DOHH2 (cell line): ENCODE results near the gene ZNF592.
"Not testable (repeated sequence)": the region's sequence is repeated elsewhere in the genome, so short reads cannot be mapped to it uniquely, and the experiment has no call there.

Source experiments
- H3F3A ChIP-seq: fragments of 200-600 bp; sonication (generic), shearing (Covaris generic); 2 replicates; pipeline ENCODE4 v1.6.0; 2016; ENCODE audit warnings: antibody characterized with exemption, mild to moderate bottlenecking; ENCODE audit not compliant: control insufficient read depth, insufficient read depth
- H3K27ac ChIP-seq: fragments of 200-600 bp; sonication (generic); 2 replicates; pipeline ENCODE4 v1.5.1; 2014; ENCODE audit warnings: low read depth, mild to moderate bottlenecking, low read length, moderate library complexity
- H3K27me3 ChIP-seq: fragments of 200-600 bp; sonication (generic); 2 replicates; pipeline ENCODE4 v1.6.1; 2014; ENCODE audit warnings: mild to moderate bottlenecking, low read length, mixed read lengths; ENCODE audit not compliant: control insufficient read depth
- H3K36me3 ChIP-seq: fragments of 200-600 bp; sonication (generic); 2 replicates; pipeline ENCODE4 v1.6.1; 2014; ENCODE audit warnings: mild to moderate bottlenecking, low read length, moderate library complexity, mixed read lengths; ENCODE audit not compliant: control insufficient read depth
- H3K4me1 ChIP-seq: fragments of 200-600 bp; sonication (generic); 2 replicates; pipeline ENCODE4 v1.6.1; 2014; ENCODE audit warnings: mild to moderate bottlenecking, low read length, mixed read lengths; ENCODE audit not compliant: control insufficient read depth
- H3K4me2 ChIP-seq: fragments of 200-600 bp; sonication (generic); 2 replicates; pipeline ENCODE4 v1.6.0; 2014; ENCODE audit warnings: mild to moderate bottlenecking, low read length, moderate library complexity
- H3K4me3 ChIP-seq: fragments of 200-600 bp; sonication (generic); 2 replicates; pipeline ENCODE4 v1.5.1; 2014; ENCODE audit warnings: mild to moderate bottlenecking, low read length, mixed read lengths
- H3K79me2 ChIP-seq: fragments of 200-600 bp; sonication (generic); 2 replicates; pipeline ENCODE4 v1.6.1; 2014; ENCODE audit warnings: mild to moderate bottlenecking, low read length, mixed read lengths; ENCODE audit not compliant: control insufficient read depth
- H3K9me2 ChIP-seq: fragments of 200-600 bp; sonication (generic); replicated peaks from 2 replicates; pipeline ENCODE4 v1.6.1; 2014; ENCODE audit warnings: mild to moderate bottlenecking, low read length, mixed read lengths; ENCODE audit not compliant: control insufficient read depth
- H3K9me3 ChIP-seq: fragments of 200-600 bp; sonication (generic); 2 replicates; pipeline ENCODE4 v1.6.1; 2014; ENCODE audit warnings: antibody characterized with exemption, low read length, mixed read lengths; ENCODE audit not compliant: control insufficient read depth, insufficient read depth
- H4K20me1 ChIP-seq: fragments of 200-600 bp; sonication (generic); 2 replicates; pipeline ENCODE4 v1.6.0; 2014; ENCODE audit warnings: low read depth, mild to moderate bottlenecking, antibody characterized with exemption, low read length, moderate library complexity; ENCODE audit not compliant: control insufficient read depth, insufficient read depth
- EZH2phosphoT487 ChIP-seq: fragments of 200-600 bp; sonication (generic); IDR thresholded peaks from 2 replicates; pipeline ENCODE4 v1.6.1; 2017; ENCODE audit warnings: borderline replicate concordance, mild to moderate bottlenecking, antibody characterized with exemption, low read length, moderate library complexity, mixed read lengths
- TF ChIP-seq, protein P1 (sequence below): fragments of 200-600 bp; sonication (generic); IDR thresholded peaks from one replicate; pipeline ENCODE4 v1.5.1; 2014; ENCODE audit warnings: antibody characterized with exemption, mild to moderate bottlenecking, low read depth, low read length; ENCODE audit not compliant: poor library complexity, severe bottlenecking

Gene ZNF592

DNA sequence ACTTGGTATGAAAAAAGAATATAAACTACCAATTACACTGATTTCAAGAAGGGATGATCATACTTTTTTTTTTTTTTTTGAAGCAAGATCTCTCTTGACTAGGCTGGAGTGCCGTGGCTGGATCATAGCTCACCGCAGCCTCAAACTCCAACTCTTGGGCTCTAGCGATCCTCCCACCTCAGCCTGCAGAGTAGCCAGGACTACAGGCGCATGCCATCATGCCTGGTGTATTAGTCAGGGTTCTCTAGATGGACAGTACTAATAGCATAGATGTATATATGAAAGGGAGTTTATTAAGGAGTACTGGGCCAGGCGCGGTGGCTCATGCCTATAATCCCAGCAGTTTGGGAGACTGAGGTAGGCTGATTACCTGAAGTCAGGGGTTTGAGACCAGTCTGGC is 21.0 kb upstream of the ZNF592 start:
- Histone ChIP-seq H3K4me1 (peaks cover 11% of the 10 kb centered on the region), H3K27ac (no peak overlapping the region), H3K4me3 (no peak overlapping the region), H3K9me2 (no peaks in the 10 kb centered on the region), H3K79me2 (no peaks in the 10 kb centered on the region), H3F3A (peaks cover 2% of the 10 kb centered on the region; the same call in 1 of the 2 replicates), H3K27me3 (no peaks in the 10 kb centered on the region), H3K36me3 (no peaks in the 10 kb centered on the region), H3K9me3 (no peaks in the 10 kb centered on the region), H4K20me1 (no peaks in the 10 kb centered on the region), H3K4me2 (no peak overlapping the region)
- TF ChIP-seq, protein P1, sequence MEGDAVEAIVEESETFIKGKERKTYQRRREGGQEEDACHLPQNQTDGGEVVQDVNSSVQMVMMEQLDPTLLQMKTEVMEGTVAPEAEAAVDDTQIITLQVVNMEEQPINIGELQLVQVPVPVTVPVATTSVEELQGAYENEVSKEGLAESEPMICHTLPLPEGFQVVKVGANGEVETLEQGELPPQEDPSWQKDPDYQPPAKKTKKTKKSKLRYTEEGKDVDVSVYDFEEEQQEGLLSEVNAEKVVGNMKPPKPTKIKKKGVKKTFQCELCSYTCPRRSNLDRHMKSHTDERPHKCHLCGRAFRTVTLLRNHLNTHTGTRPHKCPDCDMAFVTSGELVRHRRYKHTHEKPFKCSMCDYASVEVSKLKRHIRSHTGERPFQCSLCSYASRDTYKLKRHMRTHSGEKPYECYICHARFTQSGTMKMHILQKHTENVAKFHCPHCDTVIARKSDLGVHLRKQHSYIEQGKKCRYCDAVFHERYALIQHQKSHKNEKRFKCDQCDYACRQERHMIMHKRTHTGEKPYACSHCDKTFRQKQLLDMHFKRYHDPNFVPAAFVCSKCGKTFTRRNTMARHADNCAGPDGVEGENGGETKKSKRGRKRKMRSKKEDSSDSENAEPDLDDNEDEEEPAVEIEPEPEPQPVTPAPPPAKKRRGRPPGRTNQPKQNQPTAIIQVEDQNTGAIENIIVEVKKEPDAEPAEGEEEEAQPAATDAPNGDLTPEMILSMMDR: no peak
- no peak for TF ChIP-seq EZH2phosphoT487

DNA sequence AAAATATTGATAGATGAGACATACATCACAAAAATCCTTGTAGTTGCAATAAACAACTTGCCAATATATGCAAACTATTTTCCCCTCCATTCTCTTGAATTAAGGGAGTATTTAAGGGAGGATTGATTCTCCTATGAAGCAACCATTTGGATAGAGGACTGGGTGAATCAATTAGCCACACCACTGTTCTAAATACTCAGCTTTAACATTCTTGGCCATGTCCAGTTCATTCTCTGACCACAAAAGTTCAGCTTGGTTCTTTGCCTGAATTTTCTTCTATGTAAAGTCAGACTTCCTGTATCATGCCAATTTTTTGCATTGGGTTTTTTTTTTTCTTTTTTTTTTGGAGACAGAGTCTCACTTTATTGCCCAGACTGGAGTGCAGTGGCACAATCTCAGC is 16.6 kb upstream of the ZNF592 start:
- no peak overlapping the region for H3K4me2 ChIP-seq
- H3K4me1 ChIP-seq: peaks cover 31% of the 10 kb centered on the region
- H3K9me3 ChIP-seq: no peaks in the 10 kb centered on the region
- H3K79me2 ChIP-seq: no peaks in the 10 kb centered on the region
- peaks cover 4% of the 10 kb centered on the region; the same call in 1 of the 2 replicates for H3K36me3 ChIP-seq
- H3K9me2 ChIP-seq: no peaks in the 10 kb centered on the region
- no peak for TF ChIP-seq EZH2phosphoT487
- TF ChIP-seq, protein P1: no peak
- no peaks in the 10 kb centered on the region for H3K27me3 ChIP-seq
- no peak overlapping the region for H3K4me3 ChIP-seq
- no peaks in the 10 kb centered on the region for H4K20me1 ChIP-seq
- H3F3A ChIP-seq: peaks cover 10% of the 10 kb centered on the region
- no peak overlapping the region for H3K27ac ChIP-seq

DNA sequence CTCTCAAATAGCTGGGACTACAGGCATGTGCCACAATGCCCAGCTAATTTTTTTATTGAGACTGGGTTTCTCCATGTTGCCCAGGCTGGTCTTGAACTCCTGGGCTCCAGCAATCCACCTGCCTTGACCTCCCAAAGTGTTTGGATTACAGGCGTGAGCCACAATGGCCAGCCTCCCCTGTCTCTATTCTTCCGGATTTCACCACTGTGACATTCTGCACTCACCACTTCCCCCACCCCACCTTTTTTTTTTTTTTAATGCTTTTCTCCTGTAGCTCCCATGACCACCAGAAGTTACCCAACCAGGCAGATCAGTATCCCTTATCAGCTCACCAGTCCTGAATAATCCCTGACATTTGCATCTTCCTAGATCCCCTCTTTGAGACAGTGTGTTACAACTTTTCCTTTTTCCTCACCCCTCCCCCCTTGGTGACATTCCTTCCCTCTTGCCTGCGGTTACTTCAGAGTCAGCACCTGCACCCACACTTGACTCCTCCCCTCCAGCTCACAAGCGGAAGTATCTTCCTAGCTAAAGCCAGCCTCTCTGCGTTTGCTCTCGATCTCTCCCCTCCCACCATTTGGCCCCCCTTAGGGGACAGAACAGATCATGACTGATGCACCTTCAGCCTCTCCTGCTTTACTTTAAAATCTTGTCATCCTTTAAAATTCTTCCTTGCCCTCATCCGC is 13.5 kb upstream of the ZNF592 start:
- peak overlapping the region; percentile 77 for H3K4me2 ChIP-seq
- H3K36me3 ChIP-seq: peaks cover 4% of the 10 kb centered on the region; the same call in 1 of the 2 replicates
- H3K27me3 ChIP-seq: no peaks in the 10 kb centered on the region
- peak overlapping the region; percentile 63 for H3K27ac ChIP-seq
- no peaks in the 10 kb centered on the region for H3K9me3 ChIP-seq
- H3F3A ChIP-seq: peaks cover 17% of the 10 kb centered on the region
- H4K20me1 ChIP-seq: no peaks in the 10 kb centered on the region
- peaks cover 31% of the 10 kb centered on the region for H3K4me1 ChIP-seq
- TF ChIP-seq, protein P1: no peak
- TF ChIP-seq EZH2phosphoT487: no peak
- H3K79me2 ChIP-seq: no peaks in the 10 kb centered on the region
- no peaks in the 10 kb centered on the region for H3K9me2 ChIP-seq
- H3K4me3 ChIP-seq: peak overlapping the region; percentile 59

DNA sequence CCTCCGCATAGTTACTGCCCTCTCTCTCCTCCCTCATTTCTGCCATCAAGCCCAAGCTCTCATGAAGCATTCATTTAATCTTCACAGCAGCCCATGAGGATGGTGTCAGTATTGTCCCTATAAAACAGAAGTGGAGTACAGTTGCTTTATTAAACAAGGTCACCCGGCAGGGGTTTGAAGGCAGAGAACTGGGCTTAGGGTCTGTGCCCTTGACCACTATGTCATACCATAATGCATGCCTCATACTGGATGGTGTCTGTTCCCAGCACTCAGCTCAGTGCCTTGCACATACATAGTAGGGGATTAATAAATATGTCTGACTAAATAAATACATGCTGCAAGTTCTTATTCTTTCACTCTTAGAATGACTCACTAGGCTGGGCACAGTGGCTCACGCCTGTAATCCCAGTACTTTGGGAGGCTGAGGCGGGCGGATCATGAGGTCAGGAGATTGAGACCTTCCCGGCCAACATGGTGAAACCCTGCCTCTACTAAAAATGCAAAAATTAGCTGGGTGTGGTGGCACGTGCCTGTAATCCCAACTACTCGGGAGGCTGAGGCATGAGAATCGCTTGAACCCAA is 12.8 kb upstream of the ZNF592 start:
- not testable (repeated sequence) for H3K27me3 ChIP-seq, H3K9me3 ChIP-seq, H4K20me1 ChIP-seq, H3K9me2 ChIP-seq, H3K79me2 ChIP-seq, H3K36me3 ChIP-seq
- H3F3A ChIP-seq: peaks cover 17% of the 10 kb centered on the region
- H3K4me1 ChIP-seq: peaks cover 31% of the 10 kb centered on the region
- peak overlapping the region; percentile 59 for H3K4me3 ChIP-seq
- H3K27ac ChIP-seq: peak overlapping the region; percentile 63
- H3K4me2 ChIP-seq: peak overlapping the region; percentile 77
